ENCODE results near the gene RAP1B. TPM values are rescaled to one million over a fixed set of nuclear protein-coding genes. Genes with fewer than 3 reads are reported as not detected.
"Not testable (repeated sequence)": the region's sequence is repeated elsewhere in the genome, so short reads cannot be mapped to it uniquely, and the experiment has no call there.

Gene RAP1B
- total RNA-seq, 2 experiments from 2014 or later, result 290 to 291 TPM

GRCh38 chr12:68676854-68677253 lies 66.2 kb downstream of the RAP1B start:
- H3K9me3 Mint-ChIP-seq; H3K27ac Mint-ChIP-seq; H3K4me3 Mint-ChIP-seq; H3K27me3 Mint-ChIP-seq; H3K36me3 Mint-ChIP-seq (ENCODE audit: low read depth); DNase-seq; CTCF ChIA-PET: not testable (repeated sequence)
- peaks cover 41% of the 10 kb centered on the region for H3K4me1 Mint-ChIP-seq
- POLR2A ChIA-PET, result interaction anchor here (1.1 to 3.5 kb wide), 4 partner anchors 8 to 65 kb away, joined by 3 to 26 read pairs (median 10); partner anchors contain the start of genes NUP107 and RAP1B

GRCh38 chr12:68686262-68686594 lies 75.5 kb downstream of the RAP1B start:
- peaks cover 20% of the 10 kb centered on the region for H3K36me3 Mint-ChIP-seq (ENCODE audit: low read depth)

DNA sequence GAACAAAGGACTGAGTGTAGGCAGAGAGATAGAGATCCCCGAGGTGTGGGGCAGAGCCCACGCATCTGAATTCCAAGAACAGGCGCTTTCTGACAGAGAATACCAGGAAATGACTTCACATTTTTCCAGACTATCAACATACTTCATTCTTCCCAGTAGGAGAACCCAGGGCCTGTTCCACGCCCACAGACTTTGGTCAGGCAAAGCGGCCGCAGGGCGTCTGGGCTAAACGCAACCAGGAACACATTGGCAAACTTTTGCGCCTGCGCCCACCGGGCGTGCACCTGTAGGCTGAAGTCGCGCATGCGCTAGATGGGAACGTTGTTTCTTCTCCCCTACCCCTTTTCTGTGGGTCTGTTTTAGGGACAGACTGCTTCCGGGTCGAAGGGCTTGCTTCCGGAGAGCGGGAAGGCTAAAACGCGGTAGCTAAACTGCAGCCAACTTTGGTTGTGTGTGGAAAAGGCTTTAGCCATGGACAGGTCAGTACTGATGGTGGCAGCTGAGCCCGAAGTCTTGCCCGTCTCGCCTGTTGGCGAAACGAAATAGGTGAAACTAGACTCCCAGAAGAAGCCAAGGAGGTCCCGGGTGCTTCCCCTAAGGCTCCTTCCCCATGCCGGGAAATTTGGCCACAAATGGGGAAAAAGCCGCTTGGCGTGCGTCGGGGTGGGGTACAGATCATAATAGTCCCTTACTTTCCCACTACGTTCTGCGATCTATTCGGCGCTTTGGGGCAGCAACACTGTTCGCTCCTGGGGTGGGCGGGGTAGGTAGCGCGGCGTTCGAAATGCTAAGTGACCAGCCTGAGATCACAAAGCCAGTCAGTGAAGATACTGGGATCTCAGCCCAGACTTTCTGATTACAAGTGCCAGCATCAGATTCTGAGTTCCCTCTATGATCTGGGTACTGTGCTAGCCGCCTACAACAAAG lies 76.2 kb downstream of the RAP1B start, which contains the start of gene NUP107:
TSS of gene NUP107 (plus strand) at position 384 of the 927 bp plus-strand sequence. CDS start at position 472, 88 bp downstream.
- Mint-ChIP-seq H3K9me3 (no peaks in the 10 kb centered on the region), H3K27ac (peak within 1 kb of the TSS; percentile 92), H3K4me3 (peak within 1 kb of the TSS; percentile 96), H3K36me3 (ENCODE audit: low read depth) (peaks cover 26% of the 10 kb centered on the region), H3K4me1 (peaks cover 45% of the 10 kb centered on the region), H3K27me3 (no peaks in the 10 kb centered on the region)
- peak; percentile 97 for DNase-seq
- POLR2A ChIA-PET, result interaction anchor here (1.2 to 2.5 kb wide), 6 partner anchors 9 to 121 kb away, joined by 5 to 18 read pairs (median 12); partner anchors contain the start of genes MDM2 and RAP1B
- CTCF ChIA-PET, result interaction anchor here (1.0 to 2.0 kb wide), 2 partner anchors 121 to 144 kb away, joined by 4 to 8 read pairs; partner anchors contain the start of gene MDM2

More at GRCh38 chr12:68686262-68686594, 75.5 kb downstream of the RAP1B start:
- H3K4me3 Mint-ChIP-seq, result peak overlapping the region; percentile 96
- H3K9me3 Mint-ChIP-seq, result no peaks in the 10 kb centered on the region
- DNase-seq, result no peak
- peak overlapping the region; percentile 92 for H3K27ac Mint-ChIP-seq
- ChIA-PET POLR2A (interaction anchor here (1.2 to 2.5 kb wide), 7 partner anchors 8 to 122 kb away, joined by 5 to 18 read pairs (median 11); partner anchors contain the start of genes MDM2 and RAP1B), CTCF (interaction anchor here (2.0 kb wide), 1 partner anchor 121 kb away, joined by 8 read pairs; the partner anchor contains the start of gene MDM2)
- H3K4me1 Mint-ChIP-seq, result peaks cover 45% of the 10 kb centered on the region
- no peaks in the 10 kb centered on the region for H3K27me3 Mint-ChIP-seq

- Mint-ChIP-seq H3K9me3 (no peaks in the 10 kb centered on the region), H3K4me3 (no peak overlapping the region), H3K4me1 (peaks cover 2% of the 10 kb centered on the region), H3K36me3 (ENCODE audit: low read depth) (peaks cover 65% of the 10 kb centered on the region), H3K27me3 (no peaks in the 10 kb centered on the region), H3K27ac (no peak overlapping the region)
- CTCF ChIA-PET, result no interaction called here
- POLR2A ChIA-PET, result no interaction called here
- no peak for DNase-seq
These were observed 84.8 kb downstream of the RAP1B start for GRCh38 chr12:68695454-68695853.

DNA sequence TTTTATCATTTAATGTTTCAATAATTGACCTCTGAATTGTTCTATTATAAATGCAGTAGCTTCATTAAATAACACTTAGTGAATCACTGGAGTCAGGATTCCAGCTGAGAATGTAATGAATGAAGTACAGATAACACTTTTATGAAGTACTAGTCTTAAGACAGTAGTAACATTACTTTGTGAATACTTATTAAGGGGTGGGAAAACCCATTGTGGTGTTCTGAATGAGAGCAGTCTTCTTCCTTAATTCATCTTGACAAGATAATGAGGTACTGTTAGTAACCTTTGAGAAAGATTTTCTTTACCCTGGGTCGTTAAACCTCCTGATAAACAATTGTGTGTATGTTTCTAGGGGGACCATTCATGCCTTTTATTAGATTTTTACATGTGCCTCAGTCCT lies 88.8 kb downstream of the RAP1B start:
- H3K4me1 Mint-ChIP-seq, result no peaks in the 10 kb centered on the region
- POLR2A ChIA-PET, result no interaction called here
- peaks cover 47% of the 10 kb centered on the region for H3K36me3 Mint-ChIP-seq (ENCODE audit: low read depth)
- no peaks in the 10 kb centered on the region for H3K27me3 Mint-ChIP-seq
- CTCF ChIA-PET, result no interaction called here
- no peak for DNase-seq
- no peak overlapping the region for H3K4me3 Mint-ChIP-seq
- H3K27ac Mint-ChIP-seq, result no peak overlapping the region
- H3K9me3 Mint-ChIP-seq, result no peaks in the 10 kb centered on the region

Other genes starting within 250 kb of the RAP1B start
- 10 to 100 TPM; 80.7 to 85.4 TPM for gene NUP107, start 76.1 kb downstream of the RAP1B start, total RNA-seq
- 1 to 10 TPM; 8.2 to 8.8 TPM for gene SLC35E3, start 135.3 kb downstream of the RAP1B start, total RNA-seq
- 100 to 1,000 TPM; 194 to 201 TPM for gene MDM2, start 197.3 kb downstream of the RAP1B start, total RNA-seq

All from activated CD4-positive, alpha-beta memory T cell treated with anti-CD3 and anti-CD28 coated beads, Interleukin-2, amount 10 ng/mL, durations not matched to agents 7 days and 5 days (primary cell).